ENCODE results near the gene RFFL.
A peak's percentile ranks its signal among the peaks of the same experiment; 100 is the strongest.

RFFL gene

GRCh38 chr17:35087731-35088355, 24.3 kb upstream of the RFFL start:
- TF ChIP-seq, protein P1, sequence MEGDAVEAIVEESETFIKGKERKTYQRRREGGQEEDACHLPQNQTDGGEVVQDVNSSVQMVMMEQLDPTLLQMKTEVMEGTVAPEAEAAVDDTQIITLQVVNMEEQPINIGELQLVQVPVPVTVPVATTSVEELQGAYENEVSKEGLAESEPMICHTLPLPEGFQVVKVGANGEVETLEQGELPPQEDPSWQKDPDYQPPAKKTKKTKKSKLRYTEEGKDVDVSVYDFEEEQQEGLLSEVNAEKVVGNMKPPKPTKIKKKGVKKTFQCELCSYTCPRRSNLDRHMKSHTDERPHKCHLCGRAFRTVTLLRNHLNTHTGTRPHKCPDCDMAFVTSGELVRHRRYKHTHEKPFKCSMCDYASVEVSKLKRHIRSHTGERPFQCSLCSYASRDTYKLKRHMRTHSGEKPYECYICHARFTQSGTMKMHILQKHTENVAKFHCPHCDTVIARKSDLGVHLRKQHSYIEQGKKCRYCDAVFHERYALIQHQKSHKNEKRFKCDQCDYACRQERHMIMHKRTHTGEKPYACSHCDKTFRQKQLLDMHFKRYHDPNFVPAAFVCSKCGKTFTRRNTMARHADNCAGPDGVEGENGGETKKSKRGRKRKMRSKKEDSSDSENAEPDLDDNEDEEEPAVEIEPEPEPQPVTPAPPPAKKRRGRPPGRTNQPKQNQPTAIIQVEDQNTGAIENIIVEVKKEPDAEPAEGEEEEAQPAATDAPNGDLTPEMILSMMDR (conservative IDR thresholded peaks at IDR 0.05; ENCODE audit: low read length), result no peak
- peak; percentile 20 for DNase-seq (ENCODE audit: low read depth)
- H3K4me3 ChIP-seq (ENCODE audit: low read length), result peak overlapping the region; percentile 90

DNA sequence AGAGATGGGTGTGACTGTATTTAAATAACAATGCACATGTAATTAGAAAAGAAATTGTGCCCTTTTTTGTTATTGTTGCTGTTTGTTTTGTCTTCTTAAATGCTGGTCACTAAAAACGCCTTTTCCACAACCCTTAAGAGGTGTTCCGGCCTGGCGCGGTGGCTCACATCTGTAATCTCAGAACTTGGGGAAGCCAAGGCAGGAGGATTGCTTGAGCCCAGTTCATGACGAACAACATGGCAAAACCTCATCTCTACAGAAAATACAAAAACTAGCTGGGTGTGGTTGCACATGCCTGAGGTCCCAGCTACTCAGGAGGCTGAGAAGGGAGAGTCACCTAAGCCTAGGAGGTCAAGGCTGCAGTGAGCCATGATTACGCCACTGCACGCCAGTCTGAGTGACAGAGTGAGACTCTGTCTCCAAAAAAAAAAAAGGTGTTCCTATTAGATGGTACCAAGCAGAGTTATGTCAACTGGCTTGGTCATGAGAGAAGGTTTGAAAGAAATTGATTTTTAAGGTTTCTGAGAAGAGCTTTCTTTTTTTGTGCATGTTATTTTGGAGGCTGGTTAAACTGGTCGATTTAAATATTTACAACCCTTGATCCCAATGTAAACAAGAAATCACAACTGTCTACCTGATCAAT, 23.5 kb upstream of the RFFL start:
- no peak overlapping the region for H3K4me3 ChIP-seq (ENCODE audit: low read length)
- TF ChIP-seq, protein P1 (conservative IDR thresholded peaks at IDR 0.05; ENCODE audit: low read length), result no peak
- no peak for DNase-seq (ENCODE audit: low read depth)

DNA sequence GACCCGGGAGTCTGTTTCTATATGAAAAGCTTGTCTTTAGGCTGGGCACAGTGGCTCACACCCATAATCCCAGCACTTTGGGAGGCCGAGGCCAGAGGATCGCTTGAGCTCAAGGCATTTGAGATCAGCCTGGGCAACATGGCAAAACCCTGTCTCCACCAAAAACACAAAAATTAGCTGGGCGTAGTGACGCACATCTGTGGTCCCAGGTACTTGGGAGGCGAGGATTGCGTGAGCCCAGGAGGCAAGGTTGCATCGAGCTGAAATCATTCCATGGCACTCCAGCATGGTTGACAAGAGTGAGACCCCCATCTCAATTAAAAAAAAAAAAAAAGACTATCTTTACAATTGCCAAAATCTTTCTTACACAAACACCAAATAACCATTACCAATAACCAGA, 22.7 kb upstream of the RFFL start:
- TF ChIP-seq, protein P1 (conservative IDR thresholded peaks at IDR 0.05; ENCODE audit: low read length), result no peak
- H3K4me3 ChIP-seq (ENCODE audit: low read length), result no peak overlapping the region
- DNase-seq (ENCODE audit: low read depth), result no peak

GRCh38 chr17:35084987-35085386, 21.5 kb upstream of the RFFL start:
- DNase-seq (ENCODE audit: low read depth), result no peak
- no peak overlapping the region for H3K4me3 ChIP-seq (ENCODE audit: low read length)
- TF ChIP-seq, protein P1 (conservative IDR thresholded peaks at IDR 0.05; ENCODE audit: low read length), result no peak

DNA sequence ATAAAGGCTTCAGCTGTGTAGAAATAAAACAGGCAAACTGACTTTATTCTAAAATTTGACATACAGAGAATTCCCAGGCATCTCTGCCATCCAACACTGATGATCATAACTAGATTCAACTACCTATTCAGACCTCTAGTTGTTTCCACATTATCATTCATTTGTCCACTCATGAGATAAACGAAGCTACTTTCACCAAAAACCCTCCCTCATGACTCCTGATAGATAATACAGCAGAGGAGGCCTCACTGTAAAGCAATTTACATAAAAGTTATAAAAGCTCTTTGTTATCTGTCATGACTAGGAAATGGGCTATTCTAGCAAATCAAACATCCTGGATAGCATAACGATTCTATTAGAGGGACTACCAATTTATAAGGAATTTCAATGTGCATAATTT, 19.6 kb upstream of the RFFL start:
- no peak for DNase-seq (ENCODE audit: low read depth)
- TF ChIP-seq, protein P1 (conservative IDR thresholded peaks at IDR 0.05; ENCODE audit: low read length), result no peak
- H3K4me3 ChIP-seq (ENCODE audit: low read length), result no peak overlapping the region

- DNase-seq (ENCODE audit: low read depth), result peak; percentile 78
- no peak overlapping the region for H3K4me3 ChIP-seq (ENCODE audit: low read length)
- TF ChIP-seq, protein P1 (conservative IDR thresholded peaks at IDR 0.05; ENCODE audit: low read length), result no peak
Measured at GRCh38 chr17:35082073-35082657, 18.7 kb upstream of the RFFL start.

- TF ChIP-seq, protein P1 (conservative IDR thresholded peaks at IDR 0.05; ENCODE audit: low read length), result no peak
- H3K4me3 ChIP-seq (ENCODE audit: low read length), result no peak overlapping the region
- no peak for DNase-seq (ENCODE audit: low read depth)
Measured at GRCh38 chr17:35081638-35082037, 18.1 kb upstream of the RFFL start.

All from AG10803 (cell line).